Measurements from ENCODE around the gene GTF2B. TPM values are rescaled to one million over a fixed set of nuclear protein-coding genes. Genes with fewer than 3 reads are reported as not detected.

The GTF2B gene
- total RNA-seq, 1 donor from 2014 or later: 26.2 TPM

DNA sequence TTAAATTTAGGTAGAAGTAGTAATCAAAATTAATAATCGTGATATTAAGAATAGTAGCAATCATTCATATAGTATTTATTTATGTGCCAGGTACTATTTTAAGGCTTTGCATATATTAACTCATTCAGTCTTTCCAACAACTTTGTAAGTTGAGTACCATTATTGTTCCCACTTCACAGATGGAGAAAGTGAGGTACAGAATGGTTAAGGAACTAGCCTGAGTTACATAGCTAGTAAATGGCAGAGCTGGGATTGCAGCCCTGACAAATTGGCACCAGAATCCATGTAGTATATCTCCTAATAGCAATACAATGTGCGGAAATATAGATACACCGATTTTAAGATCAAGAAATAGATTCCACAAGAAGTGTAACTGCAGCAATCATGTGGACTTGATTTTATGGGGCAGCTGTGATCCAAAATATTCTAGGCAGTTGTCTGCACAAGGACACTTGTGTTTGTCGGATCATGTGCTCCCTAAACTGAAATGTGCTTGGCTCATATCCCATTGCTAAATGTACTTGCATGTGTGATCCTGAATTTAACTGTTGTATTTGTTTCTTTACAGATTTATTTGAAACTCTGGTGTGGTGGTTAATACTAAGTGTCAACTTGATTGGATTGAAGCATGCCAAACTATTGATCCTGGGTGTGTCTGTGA, 5.8 kb upstream of the GTF2B start:
- TF ChIP-seq CTCF (conservative IDR thresholded peaks at IDR 0.05; ENCODE audit: low read depth, low read length): no peak
- H3K4me3 ChIP-seq (ENCODE audit: low read depth, low read length): no peak overlapping the region
- DNase-seq (ENCODE audit: low read depth): no peak

DNA sequence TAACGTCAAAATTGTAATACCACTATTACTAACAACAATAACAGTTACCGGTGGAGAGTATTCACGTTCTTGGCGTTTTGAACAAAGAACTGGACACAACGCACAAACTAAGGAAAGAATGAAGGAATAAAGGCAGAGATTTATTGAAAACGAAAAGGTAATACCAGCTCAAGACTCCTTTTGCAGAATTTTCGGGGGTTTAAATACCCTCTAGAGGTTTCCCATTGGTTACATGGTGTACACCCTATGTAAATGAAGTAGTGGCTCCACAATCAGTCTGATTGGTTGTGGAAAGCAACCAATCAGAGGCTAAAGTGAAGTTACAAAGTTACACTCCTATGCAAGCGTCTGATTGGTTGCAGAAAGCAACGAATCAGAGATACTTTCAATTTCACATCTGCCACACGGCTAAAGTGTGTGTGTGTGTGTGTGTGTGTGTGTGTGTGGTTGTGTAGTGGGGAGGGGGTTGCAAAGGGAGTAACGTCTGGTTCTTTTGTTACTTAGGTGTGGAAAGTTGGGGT, 1.1 kb upstream of the GTF2B start:
- no peak for TF ChIP-seq CTCF (conservative IDR thresholded peaks at IDR 0.05; ENCODE audit: low read depth, low read length)
- H3K4me3 ChIP-seq (ENCODE audit: low read depth, low read length): no peak overlapping the region
- DNase-seq (ENCODE audit: low read depth): no peak

DNA sequence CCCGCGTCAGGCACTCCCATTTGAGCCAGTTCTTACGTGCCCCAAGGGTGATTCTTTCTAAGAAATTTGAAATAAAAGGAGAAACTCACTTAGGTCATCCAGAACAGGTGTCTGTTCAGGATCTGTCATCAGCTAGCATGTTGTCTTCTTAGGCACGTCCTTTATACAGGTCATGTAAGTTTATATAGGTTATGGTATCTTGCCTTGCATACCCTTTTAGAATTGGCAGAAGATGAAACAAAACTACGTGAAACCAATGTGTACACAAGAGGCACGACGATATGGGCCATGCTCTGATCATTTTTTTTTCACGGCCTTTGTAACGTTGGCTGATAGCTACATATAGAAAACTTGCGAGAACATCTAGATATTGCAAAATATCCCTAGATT, 579 bp upstream of the GTF2B start:
- H3K4me3 ChIP-seq (ENCODE audit: low read depth, low read length): peak overlapping the region; percentile 88
- DNase-seq (ENCODE audit: low read depth): no peak
- TF ChIP-seq CTCF (conservative IDR thresholded peaks at IDR 0.05; ENCODE audit: low read depth, low read length): no peak

GRCh38 chr1:88890791-88891317, 513 bp downstream of the GTF2B start:
- no peak for DNase-seq (ENCODE audit: low read depth)
- H3K4me3 ChIP-seq (ENCODE audit: low read depth, low read length): peak overlapping the region; percentile 88
- TF ChIP-seq CTCF (conservative IDR thresholded peaks at IDR 0.05; ENCODE audit: low read depth, low read length): no peak

DNA sequence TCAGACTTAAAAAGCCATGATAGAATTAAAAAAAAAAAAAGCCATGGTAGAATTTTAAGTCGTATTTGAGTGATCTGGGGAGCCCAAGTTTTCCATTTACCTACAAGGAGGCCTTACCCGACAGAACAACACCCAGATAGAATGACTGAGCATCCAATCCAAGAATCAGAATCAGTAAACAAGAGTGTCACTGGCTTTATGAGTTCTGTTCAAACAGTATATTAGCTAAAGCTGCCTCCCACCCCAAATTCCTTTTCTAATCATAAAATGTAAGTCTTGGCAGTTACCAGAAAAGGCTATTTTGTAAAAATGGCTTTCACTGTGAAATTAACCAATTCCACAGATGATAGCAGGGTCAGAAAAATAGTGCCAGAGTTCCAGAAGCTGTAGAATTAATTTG, 1.2 kb downstream of the GTF2B start:
- no peak for TF ChIP-seq CTCF (conservative IDR thresholded peaks at IDR 0.05; ENCODE audit: low read depth, low read length)
- DNase-seq (ENCODE audit: low read depth): no peak
- H3K4me3 ChIP-seq (ENCODE audit: low read depth, low read length): peak overlapping the region; percentile 88

GRCh38 chr1:88888750-88889149, 2.6 kb downstream of the GTF2B start:
- TF ChIP-seq CTCF (conservative IDR thresholded peaks at IDR 0.05; ENCODE audit: low read depth, low read length): no peak
- no peak for DNase-seq (ENCODE audit: low read depth)
- no peak overlapping the region for H3K4me3 ChIP-seq (ENCODE audit: low read depth, low read length)

DNA sequence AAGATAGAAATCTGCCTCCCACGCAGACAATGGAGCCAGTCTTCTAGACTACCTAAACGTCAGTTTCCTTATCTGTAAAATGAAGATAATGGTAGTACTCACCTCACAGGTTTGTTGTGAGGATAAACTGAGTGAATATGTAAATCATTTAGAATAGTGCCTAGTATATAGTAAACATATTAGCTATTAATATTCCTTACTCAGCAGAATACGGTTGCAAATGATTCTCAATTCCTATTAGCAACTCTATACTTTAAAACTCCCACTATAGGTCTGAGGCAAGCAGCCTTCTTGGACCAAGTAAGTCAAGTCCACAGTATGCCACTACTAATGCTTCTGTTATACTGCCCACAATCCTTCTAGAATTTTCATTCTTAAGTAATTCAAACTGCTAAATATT, 5.4 kb downstream of the GTF2B start:
- no peak for TF ChIP-seq CTCF (conservative IDR thresholded peaks at IDR 0.05; ENCODE audit: low read depth, low read length)
- no peak for DNase-seq (ENCODE audit: low read depth)
- no peak overlapping the region for H3K4me3 ChIP-seq (ENCODE audit: low read depth, low read length)
